AG04449 (cell line): Measurements from ENCODE around the gene MYO7B.

ENCODE experiments used
- CTCF ChIA-PET: fragments of 350-600 bp; formaldehyde crosslinking; extraction: SDS; loops from one replicate; lab custom pipeline; 2021; ENCODE audit warnings: antibody characterized with exemption; lab: Yijun Ruan, JAX
- POLR2A ChIA-PET: fragments of 400-600, 350-600 bp; formaldehyde crosslinking; extraction: SDS; loops from one replicate; lab custom pipeline; 2020; ENCODE audit warnings: antibody characterized with exemption, inconsistent platforms; lab: Yijun Ruan, JAX
- DNase-seq: peaks from one replicate; pipeline ENCODE4 v3.0.0-alpha.2; 2010; ENCODE audit warnings: low read depth, low spot score
- H3K4me3 ChIP-seq: 2 replicates; pipeline ENCODE4 v1.5.1; 2011; ENCODE audit warnings: low read depth, mild to moderate bottlenecking, control low read depth, low read length
- TF ChIP-seq, protein P1 (sequence below): IDR thresholded peaks from one replicate; pipeline ENCODE4 v1.5.1; 2011; ENCODE audit warnings: mild to moderate bottlenecking, moderate library complexity, low read length, control low read depth, inconsistent platforms; ENCODE audit not compliant: insufficient read depth; ENCODE audit errors: missing control alignments

MYO7B gene

DNA sequence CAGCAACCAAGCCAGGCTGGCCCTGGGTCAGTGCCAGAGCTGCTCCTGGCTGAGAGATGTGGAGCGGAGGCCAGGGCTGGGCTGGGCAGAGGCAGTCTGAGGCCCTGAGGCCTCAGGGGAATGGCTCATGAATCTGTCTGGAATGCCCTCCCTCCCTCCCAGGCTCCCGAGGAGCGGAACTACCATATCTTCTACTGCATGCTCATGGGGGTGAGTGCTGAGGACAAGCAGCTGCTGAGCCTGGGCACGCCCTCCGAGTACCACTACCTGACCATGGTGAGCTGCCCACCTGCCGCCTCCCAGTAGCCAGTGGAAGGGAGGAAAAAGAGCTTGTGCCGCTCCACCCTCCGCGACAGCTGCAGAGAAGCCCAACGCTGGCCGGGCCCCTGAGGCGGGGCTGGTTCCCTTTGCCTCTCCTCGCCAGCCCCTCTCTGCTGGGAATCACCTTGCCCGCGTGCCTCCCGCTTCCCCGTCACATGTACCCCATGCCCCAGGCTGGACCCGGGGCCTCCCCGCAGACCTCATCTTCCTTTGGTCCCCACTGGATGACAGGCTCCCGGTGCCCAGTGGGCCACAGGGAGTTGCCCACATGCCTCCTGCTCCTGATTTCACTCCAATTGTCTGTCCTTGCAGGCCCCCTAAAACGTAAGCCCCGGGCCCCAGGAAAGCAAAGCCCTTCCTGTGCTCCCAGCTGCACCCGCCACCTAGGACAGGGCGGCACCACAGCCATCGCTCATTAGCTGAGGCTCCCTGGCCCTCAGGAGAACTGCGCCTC is 41.1 kb downstream of the MYO7B start:
- POLR2A ChIA-PET: no interaction called here
- H3K4me3 ChIP-seq: no peak overlapping the region
- CTCF ChIA-PET: interaction anchor here (3.0 kb wide), 1 partner anchor 15 kb away, joined by 17 read pairs; no protein-coding TSS in a partner anchor
- peak; percentile 26 for DNase-seq
- TF ChIP-seq, protein P1, sequence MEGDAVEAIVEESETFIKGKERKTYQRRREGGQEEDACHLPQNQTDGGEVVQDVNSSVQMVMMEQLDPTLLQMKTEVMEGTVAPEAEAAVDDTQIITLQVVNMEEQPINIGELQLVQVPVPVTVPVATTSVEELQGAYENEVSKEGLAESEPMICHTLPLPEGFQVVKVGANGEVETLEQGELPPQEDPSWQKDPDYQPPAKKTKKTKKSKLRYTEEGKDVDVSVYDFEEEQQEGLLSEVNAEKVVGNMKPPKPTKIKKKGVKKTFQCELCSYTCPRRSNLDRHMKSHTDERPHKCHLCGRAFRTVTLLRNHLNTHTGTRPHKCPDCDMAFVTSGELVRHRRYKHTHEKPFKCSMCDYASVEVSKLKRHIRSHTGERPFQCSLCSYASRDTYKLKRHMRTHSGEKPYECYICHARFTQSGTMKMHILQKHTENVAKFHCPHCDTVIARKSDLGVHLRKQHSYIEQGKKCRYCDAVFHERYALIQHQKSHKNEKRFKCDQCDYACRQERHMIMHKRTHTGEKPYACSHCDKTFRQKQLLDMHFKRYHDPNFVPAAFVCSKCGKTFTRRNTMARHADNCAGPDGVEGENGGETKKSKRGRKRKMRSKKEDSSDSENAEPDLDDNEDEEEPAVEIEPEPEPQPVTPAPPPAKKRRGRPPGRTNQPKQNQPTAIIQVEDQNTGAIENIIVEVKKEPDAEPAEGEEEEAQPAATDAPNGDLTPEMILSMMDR: no peak

DNA sequence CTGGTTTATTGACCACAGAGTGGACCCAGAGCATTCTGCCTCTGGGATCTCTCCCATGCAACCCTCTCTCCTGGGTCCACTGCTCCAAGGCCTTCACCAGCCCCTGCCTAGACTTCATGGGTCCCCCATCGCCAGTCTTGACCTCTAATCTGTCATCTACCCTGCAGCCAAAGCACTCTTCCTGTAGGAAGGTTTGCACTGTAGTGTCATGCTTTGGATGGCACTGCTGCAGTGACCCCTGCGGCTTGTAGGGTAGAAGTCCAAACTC is 41.7 kb downstream of the MYO7B start:
- no peak overlapping the region for H3K4me3 ChIP-seq
- no peak for DNase-seq
- POLR2A ChIA-PET: no interaction called here
- CTCF ChIA-PET: interaction anchor here (1.1 to 3.0 kb wide), 2 partner anchors 14 to 73 kb away, joined by 4 to 17 read pairs; no protein-coding TSS in a partner anchor
- TF ChIP-seq, protein P1: no peak

DNA sequence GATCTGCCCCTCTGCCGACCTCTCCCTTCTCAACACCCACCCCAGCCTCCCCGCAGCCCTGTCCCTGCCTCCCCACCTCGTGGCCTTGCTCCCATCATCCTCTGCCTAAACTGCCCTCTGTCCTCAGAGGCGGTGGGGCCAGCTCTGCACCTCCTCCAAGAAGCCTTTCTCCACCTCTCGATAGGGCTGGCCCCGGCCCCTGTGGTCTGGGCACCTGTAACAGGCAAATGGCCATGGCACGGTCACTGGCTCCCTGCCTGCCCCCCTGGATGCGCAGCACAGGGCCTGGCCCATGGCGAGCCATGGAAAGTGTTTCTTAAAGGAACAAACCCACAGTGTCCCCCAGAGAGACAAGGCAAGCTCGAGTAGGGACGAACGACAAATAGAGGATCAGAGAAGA is 42.0 kb downstream of the MYO7B start:
- CTCF ChIA-PET: interaction anchor here (1.1 to 4.5 kb wide), 2 partner anchors 14 to 73 kb away, joined by 4 to 35 read pairs; no protein-coding TSS in a partner anchor

DNA sequence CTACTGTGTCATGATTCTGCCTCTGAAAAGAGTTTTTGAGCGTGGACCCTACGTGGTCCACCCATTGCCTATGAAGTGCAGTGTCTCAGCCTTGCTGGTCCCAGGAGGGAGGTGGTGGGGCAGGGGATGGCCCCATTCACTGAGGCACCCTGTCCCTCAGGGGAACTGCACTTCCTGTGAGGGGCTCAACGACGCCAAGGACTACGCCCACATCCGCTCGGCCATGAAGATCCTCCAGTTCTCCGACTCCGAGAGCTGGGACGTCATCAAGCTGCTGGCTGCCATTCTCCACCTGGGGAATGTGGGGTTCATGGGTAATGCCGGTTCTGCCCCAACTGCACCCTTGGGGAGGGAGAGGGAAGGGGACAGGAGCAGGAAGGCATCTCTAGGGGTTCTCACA is 42.5 kb downstream of the MYO7B start:
- CTCF ChIA-PET: interaction anchor here (1.1 to 4.5 kb wide), 2 partner anchors 13 to 72 kb away, joined by 4 to 35 read pairs; no protein-coding TSS in a partner anchor
- no peak for DNase-seq
- POLR2A ChIA-PET: no interaction called here
- TF ChIP-seq, protein P1: no peak
- H3K4me3 ChIP-seq: no peak overlapping the region

More for the DNA sequence above, 42.0 kb downstream of the MYO7B start:
- POLR2A ChIA-PET: no interaction called here
- TF ChIP-seq, protein P1: no peak
- DNase-seq: no peak
- no peak overlapping the region for H3K4me3 ChIP-seq

DNA sequence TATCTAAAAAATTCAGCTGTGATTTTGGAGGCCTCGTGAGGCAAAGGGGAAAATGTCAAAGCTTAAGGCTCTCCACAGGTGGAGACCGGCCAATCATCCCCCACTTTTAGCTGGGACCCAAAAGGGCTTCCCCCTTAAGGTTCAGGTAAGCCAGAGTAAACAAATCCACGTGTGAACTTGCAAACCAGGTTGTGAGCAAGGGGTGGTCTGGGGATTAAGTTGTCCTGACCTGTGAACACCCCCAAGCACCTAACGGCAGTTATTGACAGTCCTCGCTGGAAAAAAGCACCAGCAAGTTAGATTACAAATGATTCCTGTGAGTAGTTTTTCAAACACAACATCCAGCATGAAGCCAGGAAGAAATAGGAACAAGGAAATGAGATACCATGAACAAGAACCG is 42.9 kb downstream of the MYO7B start:
- TF ChIP-seq, protein P1: no peak
- DNase-seq: no peak
- CTCF ChIA-PET: interaction anchor here (1.1 to 4.5 kb wide), 2 partner anchors 13 to 72 kb away, joined by 4 to 35 read pairs; no protein-coding TSS in a partner anchor
- H3K4me3 ChIP-seq: no peak overlapping the region
- POLR2A ChIA-PET: no interaction called here

DNA sequence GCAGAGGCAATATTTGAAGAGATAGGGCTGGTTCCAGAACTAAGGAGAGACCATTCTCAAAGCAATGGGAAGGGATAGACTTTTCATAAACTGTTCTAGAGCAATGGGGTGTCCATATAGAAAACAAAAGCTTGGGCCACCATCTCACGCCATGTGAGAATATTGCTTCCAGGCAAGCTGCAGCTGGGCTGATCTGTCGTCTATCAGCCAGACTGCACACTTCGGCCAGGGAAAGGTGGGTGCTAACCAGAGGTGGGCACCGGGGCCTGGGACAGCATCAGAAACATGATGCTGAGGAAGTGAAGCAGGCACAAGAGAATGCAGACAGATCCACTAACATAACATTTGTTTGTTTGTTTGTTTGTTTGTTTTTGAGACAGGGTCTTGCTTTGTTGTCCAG is 43.7 kb downstream of the MYO7B start:
- TF ChIP-seq, protein P1: no peak
- no peak for DNase-seq
- no peak overlapping the region for H3K4me3 ChIP-seq
- CTCF ChIA-PET: interaction anchor here (4.5 kb wide), 1 partner anchor 12 kb away, joined by 35 read pairs; no protein-coding TSS in a partner anchor
- POLR2A ChIA-PET: no interaction called here
